Vagina (tissue), 2 donors: ENCODE results near the gene GPR75. TPM values are rescaled to one million over a fixed set of nuclear protein-coding genes. Genes with fewer than 3 reads are reported as not detected.

Experiments used
- DNase-seq, 2 donors: peaks; one replicate each; pipeline ENCODE4 v3.0.0-alpha.2; 2017; ENCODE audit errors: extremely low spot score in 2 of 2
- H3K27ac ChIP-seq: fragments of 200-600 bp; sonication (generic); one replicate; pipeline ENCODE4 v1.5.1; 2019
- H3K27me3 ChIP-seq: fragments of 200-600 bp; sonication (generic); one replicate; pipeline ENCODE4 v1.5.1; 2019
- H3K36me3 ChIP-seq, 2 donors: fragments of 200-600 bp; sonication (generic); one replicate each; pipeline ENCODE4 v1.5.1; 2017 to 2019
- H3K4me1 ChIP-seq: fragments of 200-600 bp; sonication (generic); one replicate; pipeline ENCODE4 v1.5.1; 2019
- H3K4me3 ChIP-seq, 2 donors: fragments of 200-600 bp; sonication (generic); 1 replicate in 1 of 2; 2 replicates in 1 of 2; pipeline ENCODE4 v1.5.1; 2016 to 2019
- H3K9me3 ChIP-seq: fragments of 200-600 bp; sonication (generic); one replicate; pipeline ENCODE4 v1.5.1; 2019
- POLR2A ChIP-seq, 2 donors: fragments of 450-650 bp; IDR thresholded peaks; one replicate each; pipeline ENCODE4 v1.6.1; 2017; ENCODE audit warnings: antibody characterized with exemption in 2 of 2, mild to moderate bottlenecking in 2 of 2, moderate library complexity in 2 of 2
- POLR2AphosphoS5 ChIP-seq, 2 donors: sonication (generic); formaldehyde crosslinking; IDR thresholded peaks; one replicate each; pipeline ENCODE4 v1.9.0; 2017; ENCODE audit warnings: antibody characterized with exemption in 2 of 2, mild to moderate bottlenecking in 2 of 2, low read depth in 1 of 2; ENCODE audit not compliant: insufficient read depth in 1 of 2
- intact Hi-C: fragments of 100-400 bp; cut with DNase I; formaldehyde crosslinking; loops from one replicate; pipeline ENCODE4 v1.15.1; 2023
- total RNA-seq: library from RNA; depleted of rRNA; stranded (reverse); fragments of >200 nt; gene quantifications from one replicate; pipeline ENCODE4 v1.2.3, GENCODE V29; 2016
- TF ChIP-seq, protein P1 (sequence below), 3 experiments: fragments of 450-650 bp in 2 of 3; fragments of 200-600 bp in 1 of 3; sonication (generic) in 1 of 3; IDR thresholded peaks; one replicate each; pipeline ENCODE4 v1.5.1; 2017 to 2019; ENCODE audit warnings: antibody characterized with exemption in 3 of 3, mild to moderate bottlenecking in 2 of 3, moderate library complexity in 2 of 3

The GPR75 gene
- total RNA-seq, 1 donor from 2014 or later, result 5.4 TPM

DNA sequence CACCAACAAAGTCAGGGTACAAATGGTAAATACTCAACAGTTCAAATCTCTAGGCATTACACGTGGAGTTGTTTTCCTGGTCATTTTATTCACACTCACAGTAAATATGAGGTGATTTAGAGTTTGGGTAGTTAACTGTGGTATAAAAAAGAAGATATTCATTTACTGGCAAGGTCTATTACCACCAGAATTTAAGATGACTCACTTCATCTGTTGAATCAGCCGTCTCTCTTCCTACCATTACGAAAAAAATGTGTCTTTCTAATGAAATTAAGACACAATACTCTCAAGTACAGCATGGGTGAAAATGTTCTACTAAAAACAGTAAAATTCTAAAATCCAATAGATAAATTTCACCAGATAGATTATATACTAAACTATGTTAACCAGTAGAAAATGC is 21.0 kb upstream of the GPR75 start:
- H3K4me3 ChIP-seq, result no peak overlapping the region
- H3K27me3 ChIP-seq, result no peaks in the 10 kb centered on the region
- H3K4me1 ChIP-seq, result no peaks in the 10 kb centered on the region
- no peak overlapping the region for H3K27ac ChIP-seq
- DNase-seq, result no peak
- H3K36me3 ChIP-seq, result peaks cover 0 to 56% of the 10 kb centered on the region in 2 donors
- H3K9me3 ChIP-seq, result no peaks in the 10 kb centered on the region
- intact Hi-C loops, result no loop called here
- TF ChIP-seq POLR2AphosphoS5 (IDR thresholded peaks at IDR 0.05; ENCODE audit: insufficient read depth in 1 of 2, low read depth in 1 of 2) (no peak), POLR2A (IDR thresholded peaks at IDR 0.05) (no peak)
- TF ChIP-seq, protein P1, sequence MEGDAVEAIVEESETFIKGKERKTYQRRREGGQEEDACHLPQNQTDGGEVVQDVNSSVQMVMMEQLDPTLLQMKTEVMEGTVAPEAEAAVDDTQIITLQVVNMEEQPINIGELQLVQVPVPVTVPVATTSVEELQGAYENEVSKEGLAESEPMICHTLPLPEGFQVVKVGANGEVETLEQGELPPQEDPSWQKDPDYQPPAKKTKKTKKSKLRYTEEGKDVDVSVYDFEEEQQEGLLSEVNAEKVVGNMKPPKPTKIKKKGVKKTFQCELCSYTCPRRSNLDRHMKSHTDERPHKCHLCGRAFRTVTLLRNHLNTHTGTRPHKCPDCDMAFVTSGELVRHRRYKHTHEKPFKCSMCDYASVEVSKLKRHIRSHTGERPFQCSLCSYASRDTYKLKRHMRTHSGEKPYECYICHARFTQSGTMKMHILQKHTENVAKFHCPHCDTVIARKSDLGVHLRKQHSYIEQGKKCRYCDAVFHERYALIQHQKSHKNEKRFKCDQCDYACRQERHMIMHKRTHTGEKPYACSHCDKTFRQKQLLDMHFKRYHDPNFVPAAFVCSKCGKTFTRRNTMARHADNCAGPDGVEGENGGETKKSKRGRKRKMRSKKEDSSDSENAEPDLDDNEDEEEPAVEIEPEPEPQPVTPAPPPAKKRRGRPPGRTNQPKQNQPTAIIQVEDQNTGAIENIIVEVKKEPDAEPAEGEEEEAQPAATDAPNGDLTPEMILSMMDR (IDR thresholded peaks at IDR 0.05), result no peak

DNA sequence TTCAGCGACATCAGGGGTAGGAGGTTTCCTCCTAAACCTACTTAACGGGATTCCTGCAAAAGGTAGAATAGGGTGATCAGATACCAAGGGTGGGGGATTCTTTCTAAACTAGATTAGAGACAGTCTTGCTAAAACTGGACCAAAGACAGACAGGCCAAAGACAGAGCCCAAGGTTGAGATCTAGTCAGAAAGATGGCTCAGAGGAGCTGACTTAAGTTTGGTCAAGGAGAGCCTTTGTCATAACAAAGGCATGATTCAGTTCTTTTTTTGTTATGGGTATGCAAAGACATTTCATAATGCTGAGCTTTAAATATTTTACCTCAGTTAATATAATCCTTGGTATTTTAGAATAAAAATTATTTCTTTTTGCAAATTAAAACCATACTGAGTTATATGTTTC is 17.8 kb upstream of the GPR75 start:
- Histone ChIP-seq H3K4me1 (no peaks in the 10 kb centered on the region), H3K27ac (no peak overlapping the region), H3K4me3 (no peak overlapping the region), H3K36me3 (peaks cover 0 to 50% of the 10 kb centered on the region in 2 donors), H3K27me3 (no peaks in the 10 kb centered on the region), H3K9me3 (no peaks in the 10 kb centered on the region)
- no peak for DNase-seq
- intact Hi-C loops, result no loop called here
- TF ChIP-seq POLR2A (IDR thresholded peaks at IDR 0.05) (no peak), POLR2AphosphoS5 (IDR thresholded peaks at IDR 0.05; ENCODE audit: insufficient read depth in 1 of 2, low read depth in 1 of 2) (no peak)
- TF ChIP-seq, protein P1 (IDR thresholded peaks at IDR 0.05), result no peak

DNA sequence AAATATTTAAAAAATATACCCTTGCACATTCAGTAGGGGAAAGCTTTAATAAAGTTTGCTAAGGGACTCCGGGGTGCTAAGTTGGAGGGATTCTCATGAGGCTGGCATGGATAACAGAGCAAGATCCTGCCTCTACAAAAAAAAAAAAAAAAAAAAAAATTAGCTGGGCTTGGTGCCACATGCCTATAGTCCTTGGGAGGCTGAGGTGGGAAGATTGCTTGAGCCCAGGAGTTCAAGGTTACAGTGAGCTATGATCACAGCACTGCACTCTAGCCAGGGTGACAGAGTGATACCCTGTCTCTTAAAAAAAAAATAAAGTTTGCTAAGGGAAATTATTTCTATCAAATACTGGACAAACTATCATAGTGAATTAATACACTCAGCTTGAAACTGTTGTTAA is 17.3 kb upstream of the GPR75 start:
- peaks cover 0 to 46% of the 10 kb centered on the region in 2 donors for H3K36me3 ChIP-seq
- H3K27ac ChIP-seq, result no peak overlapping the region
- H3K4me3 ChIP-seq, result no peak overlapping the region
- intact Hi-C loops, result no loop called here
- no peaks in the 10 kb centered on the region for H3K27me3 ChIP-seq
- no peaks in the 10 kb centered on the region for H3K9me3 ChIP-seq
- TF ChIP-seq POLR2A (IDR thresholded peaks at IDR 0.05) (no peak), POLR2AphosphoS5 (IDR thresholded peaks at IDR 0.05; ENCODE audit: insufficient read depth in 1 of 2, low read depth in 1 of 2) (no peak)
- TF ChIP-seq, protein P1 (IDR thresholded peaks at IDR 0.05), result no peak
- DNase-seq, result no peak
- H3K4me1 ChIP-seq, result no peaks in the 10 kb centered on the region

DNA sequence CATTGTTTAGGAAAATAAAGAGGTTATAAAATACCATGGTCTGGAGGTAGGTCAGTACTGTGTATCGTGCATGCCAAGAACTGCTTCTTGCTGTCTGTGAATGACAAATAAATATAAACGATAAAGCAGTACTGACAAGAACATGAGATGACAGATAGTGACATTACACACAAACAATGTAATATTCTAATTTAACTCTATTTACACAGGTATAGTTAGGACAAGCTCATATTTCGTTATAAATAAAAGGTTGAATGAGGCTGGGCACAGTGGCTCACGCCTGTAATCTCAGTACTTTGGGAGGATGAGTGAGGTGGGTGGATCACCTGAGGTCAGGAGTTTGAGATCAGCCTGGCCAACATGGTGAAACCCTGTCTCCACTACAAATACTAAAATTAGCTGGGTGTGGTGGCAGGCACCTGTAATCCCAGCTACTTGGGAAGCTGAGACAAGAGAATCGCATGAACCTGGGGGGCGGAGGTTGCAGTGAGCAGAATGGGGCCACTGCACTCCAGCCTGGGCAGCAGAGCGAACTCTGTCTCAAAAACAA is 14.7 kb upstream of the GPR75 start:
- Histone ChIP-seq H3K36me3 (peaks cover 0 to 31% of the 10 kb centered on the region in 2 donors), H3K27me3 (no peaks in the 10 kb centered on the region), H3K4me3 (no peak overlapping the region), H3K9me3 (no peaks in the 10 kb centered on the region), H3K27ac (no peak overlapping the region), H3K4me1 (no peaks in the 10 kb centered on the region)
- TF ChIP-seq POLR2A (IDR thresholded peaks at IDR 0.05), result no peak
- TF ChIP-seq POLR2AphosphoS5 (IDR thresholded peaks at IDR 0.05; ENCODE audit: insufficient read depth in 1 of 2, low read depth in 1 of 2), result no peak
- TF ChIP-seq, protein P1 (IDR thresholded peaks at IDR 0.05), result no peak
- no peak for DNase-seq
- intact Hi-C loops, result no loop called here

DNA sequence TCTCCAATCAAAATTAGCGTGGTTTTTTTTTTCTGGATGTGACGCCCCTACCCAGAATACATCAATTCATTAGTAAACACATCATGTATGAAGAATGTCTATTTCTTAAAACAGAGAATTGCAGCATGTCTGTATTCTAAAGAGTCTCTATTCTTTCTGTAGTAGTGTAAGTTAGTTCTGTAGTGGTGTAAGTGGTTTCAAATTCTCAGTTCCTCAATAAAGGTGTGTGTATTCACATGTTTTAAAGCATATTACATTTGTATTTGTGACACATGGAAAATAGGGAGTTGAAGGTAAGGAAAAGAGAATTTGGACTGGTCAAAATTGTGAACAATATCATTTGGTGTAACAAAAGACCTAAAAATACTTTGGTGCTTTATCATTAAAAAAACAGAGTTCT is 8.0 kb upstream of the GPR75 start:
- DNase-seq, result no peak
- Histone ChIP-seq H3K4me1 (no peaks in the 10 kb centered on the region), H3K27me3 (no peaks in the 10 kb centered on the region), H3K4me3 (no peak overlapping the region), H3K27ac (no peak overlapping the region), H3K36me3 (peaks cover 0 to 42% of the 10 kb centered on the region in 2 donors), H3K9me3 (no peaks in the 10 kb centered on the region)
- no peak for TF ChIP-seq POLR2AphosphoS5 (IDR thresholded peaks at IDR 0.05; ENCODE audit: insufficient read depth in 1 of 2, low read depth in 1 of 2)
- TF ChIP-seq POLR2A (IDR thresholded peaks at IDR 0.05), result no peak
- TF ChIP-seq, protein P1 (IDR thresholded peaks at IDR 0.05), result no peak
- intact Hi-C loops, result no loop called here
